A549 (cell line): ENCODE measurements around the gene MRPS33. TPM values are rescaled to one million over a fixed set of nuclear protein-coding genes. Genes with fewer than 3 reads are reported as not detected.

Experiments used
- BHLHE40 ChIP-seq: IDR thresholded peaks from 2 replicates; pipeline ENCODE4 v1.6.1; 2012; ENCODE audit warnings: low read depth, low read length, inconsistent platforms
- CBX2 ChIP-seq: fragments of 200-600 bp; sonication (generic); IDR thresholded peaks from 2 replicates; pipeline ENCODE4 v1.6.1; 2016; ENCODE audit warnings: low read depth, mild to moderate bottlenecking, borderline replicate concordance
- CEBPB ChIP-seq, 2 experiments: fragments of >200 bp in 1 of 2; sonication (Bioruptor Twin) in 1 of 2; formaldehyde crosslinking in 1 of 2; IDR thresholded peaks; 2 replicates each; pipeline ENCODE4 v1.6.1; 2012 to 2016
- CHD4 ChIP-seq: fragments of 200-600 bp; sonication (generic); IDR thresholded peaks from 2 replicates; pipeline ENCODE4 v1.6.1; 2016; ENCODE audit warnings: antibody characterized with exemption, mild to moderate bottlenecking, borderline replicate concordance
- EHMT2 ChIP-seq: fragments of 200-600 bp; sonication (generic); IDR thresholded peaks from 2 replicates; pipeline ENCODE4 v1.6.1; 2016; ENCODE audit warnings: antibody characterized with exemption, low read depth, mild to moderate bottlenecking, moderate library complexity
- ELK1 ChIP-seq: fragments of 150-350 bp; IDR thresholded peaks from 2 replicates; pipeline ENCODE4 v1.6.1; 2014; ENCODE audit warnings: low read depth, mild to moderate bottlenecking, low read length
- EP300 ChIP-seq, 2 experiments: fragments of >200 bp; sonication (Bioruptor Twin); formaldehyde crosslinking; IDR thresholded peaks; 2 replicates in 1 of 2; 3 replicates in 1 of 2; pipeline ENCODE4 v1.6.1; 2016 to 2017
- FOSB ChIP-seq: fragments of 250-450 bp; sonication (Bioruptor Pico); IDR thresholded peaks from 2 replicates; pipeline ENCODE4 v1.5.0; 2020; ENCODE audit warnings: mild to moderate bottlenecking, moderate library complexity
- FOSL2 ChIP-seq, 2 experiments: fragments of 450-650 bp in 1 of 2; fragments of >200 bp in 1 of 2; sonication (Bioruptor Twin) in 1 of 2; formaldehyde crosslinking; IDR thresholded peaks; 2 replicates each; pipeline versions ENCODE4 v1.5.0 to v1.6.1; 2016 to 2020; ENCODE audit warnings: mild to moderate bottlenecking in 1 of 2, moderate library complexity in 1 of 2
- HEYL ChIP-seq: fragments of 250-450 bp; sonication (Bioruptor Pico); IDR thresholded peaks from 2 replicates; pipeline ENCODE4 v1.8.0; 2021; ENCODE audit warnings: mild to moderate bottlenecking, moderate library complexity
- HMGXB4 ChIP-seq: fragments of 250-450 bp; sonication (Bioruptor Pico); IDR thresholded peaks from 2 replicates; pipeline ENCODE4 v1.5.0; 2021; ENCODE audit warnings: mild to moderate bottlenecking, moderate library complexity, borderline replicate concordance
- HOXB5 ChIP-seq: fragments of 250-450 bp; sonication (Bioruptor Pico); IDR thresholded peaks from 2 replicates; pipeline ENCODE4 v1.5.0; 2020; ENCODE audit warnings: mild to moderate bottlenecking, moderate library complexity
- JUN ChIP-seq, 2 experiments: fragments of >200 bp; sonication (Bioruptor Twin); formaldehyde crosslinking; IDR thresholded peaks; 2 replicates in 1 of 2; 3 replicates in 1 of 2; pipeline ENCODE4 v1.6.1; 2016 to 2017
- KDM1A ChIP-seq: fragments of 200-600 bp; sonication (generic); IDR thresholded peaks from 2 replicates; pipeline ENCODE4 v1.6.1; 2016; ENCODE audit warnings: low read depth, mild to moderate bottlenecking
- MAFK ChIP-seq: fragments of 450-650 bp; IDR thresholded peaks from 2 replicates; pipeline ENCODE4 v1.6.1; 2014; ENCODE audit not compliant: partially characterized antibody
- MAX ChIP-seq: IDR thresholded peaks from 2 replicates; pipeline ENCODE4 v1.6.1; 2012
- MYC ChIP-seq: IDR thresholded peaks from 2 replicates; pipeline ENCODE4 v1.6.1; 2012; ENCODE audit warnings: mild to moderate bottlenecking, inconsistent platforms, low read length, improper control_type of control experiment, borderline replicate concordance
- NFE2L2 ChIP-seq: fragments of 150-350 bp; conservative IDR thresholded peaks from 2 replicates; pipeline ENCODE4 v1.6.1; 2014; ENCODE audit warnings: low read length
- NPAS2 ChIP-seq: fragments of 250-450 bp; sonication (Bioruptor Pico); IDR thresholded peaks from 2 replicates; pipeline ENCODE4 v1.8.0; 2022; ENCODE audit warnings: mild to moderate bottlenecking, moderate library complexity, borderline replicate concordance
- NR3C1 ChIP-seq: fragments of >200 bp; sonication (Bioruptor Twin); formaldehyde crosslinking; IDR thresholded peaks from 3 replicates; pipeline ENCODE4 v1.6.1; 2017
- PHF8 ChIP-seq: fragments of 200-600 bp; sonication (generic); IDR thresholded peaks from 2 replicates; pipeline ENCODE4 v1.6.1; 2016; ENCODE audit warnings: low read depth, mild to moderate bottlenecking, antibody characterized with exemption, moderate library complexity, borderline replicate concordance
- REST ChIP-seq: fragments of 200-600 bp; sonication (generic); IDR thresholded peaks from 2 replicates; pipeline ENCODE4 v1.6.1; 2016; ENCODE audit warnings: antibody characterized with exemption, mild to moderate bottlenecking, moderate library complexity
- RNF2 ChIP-seq: fragments of 200-600 bp; sonication (generic); IDR thresholded peaks from 2 replicates; pipeline ENCODE4 v1.6.1; 2016; ENCODE audit warnings: low read depth, mild to moderate bottlenecking, antibody characterized with exemption, moderate library complexity, borderline replicate concordance
- SMC3 ChIP-seq: fragments of >200 bp; sonication (Bioruptor Twin); formaldehyde crosslinking; IDR thresholded peaks from 3 replicates; pipeline ENCODE4 v1.6.1; 2018; ENCODE audit warnings: inconsistent platforms
- SREBF2 ChIP-seq: fragments of 450-650 bp; IDR thresholded peaks from 2 replicates; pipeline ENCODE4 v1.6.1; 2014; ENCODE audit warnings: mild to moderate bottlenecking, moderate library complexity
- ZFP36 ChIP-seq: fragments of 450-650 bp; IDR thresholded peaks from 2 replicates; pipeline ENCODE4 v1.6.1; 2014; ENCODE audit warnings: borderline replicate concordance; ENCODE audit not compliant: partially characterized antibody
- polyA plus RNA-seq, 4 experiments: library from polyadenylated mRNA; depleted of rRNA in 3 of 4; stranded (reverse); fragments of >200 nt; fragmentation: RNase III in 1 of 4; extraction: RNeasy Plus Mini Kit Qiagen cat#74134 plus additional on column Dnase treatment in 1 of 4; gene quantifications; 2 replicates in 3 of 4; 3 replicates in 1 of 4; pipeline ENCODE4 v1.2.3, GENCODE V29; 2011 to 2017

MRPS33 gene
- polyA plus RNA-seq, 2 of the 4 experiments (the other 2 are of a cell fraction) = 120 to 186 TPM

GRCh38 chr7:141014524-141015395, at the start of gene MRPS33 (continued):
- TF ChIP-seq HMGXB4 (CRISPR knock-in tag) (no peak), SREBF2 (no peak), KDM1A (no peak), HOXB5 (CRISPR knock-in tag) (0 out of 2 replicates have a peak, but pooled peaks have one; percentile 24), BHLHE40 (peak; percentile 11; the same call in 1 of the 2 replicates), MYC (peak; percentile 88), CBX2 (no peak), NR3C1 (no peak), RNF2 (no peak), MAX (peak; percentile 96), MAFK (no peak), FOSL2 (IDR thresholded peaks at IDR 0.05) (no peak), FOSL2 (CRISPR knock-in tag; IDR thresholded peaks at IDR 0.05) (no peak), EP300 (IDR thresholded peaks at IDR 0.05) (no peak), NFE2L2 (no peak), PHF8 (peak; percentile 96; the same call in 1 of the 2 replicates), REST (0 out of 2 replicates have a peak, but pooled peaks have one; percentile 24), ZFP36 (no peak), ELK1 (no peak), EHMT2 (no peak), CHD4 (no peak), FOSB (peak; percentile 51), CEBPB (IDR thresholded peaks at IDR 0.05) (no peak), SMC3 (peak; percentile 43; the same call in 2 of the 3 replicates), NPAS2 (CRISPR knock-in tag) (no peak), HEYL (CRISPR knock-in tag) (no peak), JUN (IDR thresholded peaks at IDR 0.05) (peak; percentile 82 to 91)
